K562 (cell line): ENCODE data around the gene KPTN. TPM values are rescaled to one million over a fixed set of nuclear protein-coding genes. Genes with fewer than 3 reads are reported as not detected.

Experiments used
- AFF1 ChIP-seq, 2 experiments: fragments of 450-650 bp; IDR thresholded peaks; 2 replicates each; pipeline ENCODE4 v1.6.1; 2018; ENCODE audit warnings: mild to moderate bottlenecking in 2 of 2, low read depth in 1 of 2; ENCODE audit not compliant: partially characterized antibody in 2 of 2
- ASH1L ChIP-seq: fragments of 450-650 bp; IDR thresholded peaks from 2 replicates; pipeline ENCODE4 v1.6.1; 2018; ENCODE audit warnings: borderline replicate concordance, mild to moderate bottlenecking, low read depth; ENCODE audit not compliant: partially characterized antibody
- CAMTA2 ChIP-seq: fragments of 250-450 bp; sonication (Bioruptor Pico); conservative IDR thresholded peaks from 2 replicates; pipeline ENCODE4 v1.5.1; 2022
- ELF4 ChIP-seq: fragments of 450-650 bp; formaldehyde crosslinking; IDR thresholded peaks from 2 replicates; pipeline ENCODE4 v1.4.0; 2022; ENCODE audit warnings: missing genetic modification characterization
- HEY1 ChIP-seq: fragments of 250-450 bp; sonication (Bioruptor Pico); IDR thresholded peaks from 2 replicates; pipeline ENCODE4 v1.5.0; 2020; ENCODE audit warnings: mild to moderate bottlenecking, moderate library complexity, borderline replicate concordance
- SMARCA4 ChIP-seq: fragments of 450-650 bp; IDR thresholded peaks from 2 replicates; pipeline ENCODE4 v1.6.1; 2016
- ZBTB7A ChIP-seq: IDR thresholded peaks from 2 replicates; pipeline ENCODE4 v1.6.1; 2011; ENCODE audit warnings: low read depth, mild to moderate bottlenecking, low read length, moderate library complexity, borderline replicate concordance; ENCODE audit not compliant: control insufficient read depth
- ZNF584 ChIP-seq: fragments of 200-800 bp; sonication (Bioruptor generic); IDR thresholded peaks from 2 replicates; pipeline ENCODE4 v1.6.1; 2016; ENCODE audit warnings: low read depth, mild to moderate bottlenecking, missing genetic modification characterization, missing compliant biosample characterization
- ZNF707 ChIP-seq: fragments of 250-450 bp; sonication (Bioruptor Pico); conservative IDR thresholded peaks from 2 replicates; pipeline ENCODE4 v1.8.0; 2022; ENCODE audit warnings: inconsistent platforms, mild to moderate bottlenecking, moderate library complexity
- ZNF764 ChIP-seq: fragments of 250-450 bp; sonication (Bioruptor Pico); IDR thresholded peaks from 2 replicates; pipeline ENCODE4 v1.4.0; 2020; ENCODE audit warnings: low read depth, mild to moderate bottlenecking, moderate library complexity
- polyA plus RNA-seq, 8 experiments: library from polyadenylated mRNA; depleted of rRNA in 4 of 8; stranded (reverse) in 5 of 8; unstranded in 3 of 8; fragments of >200 nt; fragmentation: Nextera tagmentation in 2 of 8; fragmentation: Illumina TruSeq in 1 of 8; extraction: Ambion mirVana in 2 of 8; extraction: Trizol in 1 of 8; gene quantifications; 2 replicates each; pipeline versions ENCODE4 v1.2.1 to v1.2.3, GENCODE V29; 2011 to 2014; ENCODE audit warnings: inconsistent platforms in 1 of 8, missing spikeins in 1 of 8
- total RNA-seq, 7 experiments: library from RNA; depleted of rRNA in 6 of 7; stranded (reverse); fragments of >200 nt in 6 of 7; fragmentation: Illumina TruSeq in 2 of 7; extraction: Trizol in 2 of 7; gene quantifications; 2 replicates each; pipeline versions ENCODE4 v1.2.1 to v1.2.3, GENCODE V29; 2011 to 2021; ENCODE audit warnings: low replicate concordance in 1 of 7
- TF ChIP-seq, protein P1 (sequence below): fragments of 250-450 bp; sonication (Bioruptor Pico); IDR thresholded peaks from 2 replicates; pipeline ENCODE4 v1.4.0; 2020; ENCODE audit warnings: borderline replicate concordance
- TF ChIP-seq, protein P2 (sequence below): fragments of 250-450 bp; sonication (Bioruptor Pico); IDR thresholded peaks from 2 replicates; pipeline ENCODE4 v1.8.0; 2021; ENCODE audit warnings: mild to moderate bottlenecking, moderate library complexity
- TF ChIP-seq, protein P3 (sequence below): fragments of 250-450 bp; sonication (Bioruptor Pico); IDR thresholded peaks from 2 replicates; pipeline ENCODE4 v1.9.0; 2021; ENCODE audit warnings: mild to moderate bottlenecking
- TF ChIP-seq, protein P4 (sequence below): sonication (generic); formaldehyde crosslinking; IDR thresholded peaks from 2 replicates; pipeline ENCODE4 v1.8.0; 2022; ENCODE audit warnings: mild to moderate bottlenecking, missing genetic modification reagents
- TF ChIP-seq, protein P5 (sequence below): fragments of 200-400 bp; formaldehyde crosslinking; IDR thresholded peaks from 2 replicates; pipeline ENCODE4 v1.6.1; 2017; ENCODE audit warnings: mild to moderate bottlenecking, low read depth, low read length, moderate library complexity

KPTN gene
- total and polyA plus RNA-seq, 9 of the 15 experiments (the other 6 are each of a cell fraction or from before 2014, with no cell fraction given), result 0.56 to 18.2 (median 8.5) TPM

DNA sequence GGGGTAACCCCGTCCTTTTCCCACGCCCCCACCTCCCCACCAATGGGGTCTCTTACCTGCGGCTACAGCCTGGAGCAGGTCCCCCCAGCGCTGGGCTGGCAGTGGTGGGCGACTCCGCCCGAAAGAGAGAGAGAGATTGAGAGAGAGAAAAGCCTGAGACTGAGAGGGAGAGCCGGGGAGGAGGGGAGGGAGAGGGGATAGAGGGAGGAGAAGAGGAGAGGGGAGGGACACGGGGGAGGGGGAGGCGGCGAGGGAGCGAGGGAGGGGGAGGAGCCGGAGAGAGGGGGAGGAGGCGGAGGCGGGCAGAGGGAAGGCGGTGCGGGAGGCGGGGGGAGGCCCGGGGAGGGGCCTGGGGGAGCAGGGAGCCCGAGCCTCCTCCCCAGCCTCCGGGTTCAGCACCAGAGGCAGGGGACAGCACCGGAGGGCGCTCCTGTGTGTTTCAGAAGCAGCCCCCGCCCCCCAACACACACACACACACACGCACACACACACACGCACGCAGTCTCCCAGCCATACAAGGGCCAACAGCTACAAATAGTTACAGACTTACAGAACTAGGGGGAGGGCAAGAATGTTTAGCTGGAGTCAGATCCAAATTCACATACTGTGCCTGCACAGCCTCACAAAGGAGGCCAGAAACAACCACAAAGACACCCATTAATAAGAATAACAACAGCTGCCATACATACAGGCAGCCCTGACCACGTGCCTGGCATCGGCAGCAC is 12.1 kb downstream of the KPTN start, which contains the start of gene SLC8A2 (continued):
- TF ChIP-seq, protein P1, sequence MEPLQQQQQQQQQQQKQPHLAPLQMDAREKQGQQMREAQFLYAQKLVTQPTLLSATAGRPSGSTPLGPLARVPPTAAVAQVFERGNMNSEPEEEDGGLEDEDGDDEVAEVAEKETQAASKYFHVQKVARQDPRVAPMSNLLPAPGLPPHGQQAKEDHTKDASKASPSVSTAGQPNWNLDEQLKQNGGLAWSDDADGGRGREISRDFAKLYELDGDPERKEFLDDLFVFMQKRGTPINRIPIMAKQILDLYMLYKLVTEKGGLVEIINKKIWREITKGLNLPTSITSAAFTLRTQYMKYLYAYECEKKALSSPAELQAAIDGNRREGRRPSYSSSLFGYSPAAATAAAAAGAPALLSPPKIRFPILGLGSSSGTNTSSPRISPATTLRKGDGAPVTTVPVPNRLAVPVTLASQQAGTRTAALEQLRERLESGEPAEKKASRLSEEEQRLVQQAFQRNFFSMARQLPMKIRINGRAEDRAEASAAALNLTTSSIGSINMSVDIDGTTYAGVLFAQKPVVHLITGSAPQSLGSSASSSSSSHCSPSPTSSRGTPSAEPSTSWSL (CRISPR knock-in tag), result no peak
- TF ChIP-seq, protein P2, sequence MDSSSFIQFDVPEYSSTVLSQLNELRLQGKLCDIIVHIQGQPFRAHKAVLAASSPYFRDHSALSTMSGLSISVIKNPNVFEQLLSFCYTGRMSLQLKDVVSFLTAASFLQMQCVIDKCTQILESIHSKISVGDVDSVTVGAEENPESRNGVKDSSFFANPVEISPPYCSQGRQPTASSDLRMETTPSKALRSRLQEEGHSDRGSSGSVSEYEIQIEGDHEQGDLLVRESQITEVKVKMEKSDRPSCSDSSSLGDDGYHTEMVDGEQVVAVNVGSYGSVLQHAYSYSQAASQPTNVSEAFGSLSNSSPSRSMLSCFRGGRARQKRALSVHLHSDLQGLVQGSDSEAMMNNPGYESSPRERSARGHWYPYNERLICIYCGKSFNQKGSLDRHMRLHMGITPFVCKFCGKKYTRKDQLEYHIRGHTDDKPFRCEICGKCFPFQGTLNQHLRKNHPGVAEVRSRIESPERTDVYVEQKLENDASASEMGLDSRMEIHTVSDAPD, result no peak
- TF ChIP-seq ASH1L (no peak), SMARCA4 (peak; percentile 71), ZNF707 (CRISPR knock-in tag) (no peak), ELF4 (CRISPR knock-in tag) (0 out of 2 replicates have a peak, but pooled peaks have one; percentile 21), ZNF764 (CRISPR knock-in tag) (no peak), CAMTA2 (no peak), ZNF584 (no peak), AFF1 (IDR thresholded peaks at IDR 0.05; ENCODE audit: low read depth in 1 of 2, partially characterized antibody in 2 of 2) (peak in 1 of 2 experiments; percentile 96), ZBTB7A (peak; percentile 85), HEY1 (no peak)
- TF ChIP-seq, protein P3, sequence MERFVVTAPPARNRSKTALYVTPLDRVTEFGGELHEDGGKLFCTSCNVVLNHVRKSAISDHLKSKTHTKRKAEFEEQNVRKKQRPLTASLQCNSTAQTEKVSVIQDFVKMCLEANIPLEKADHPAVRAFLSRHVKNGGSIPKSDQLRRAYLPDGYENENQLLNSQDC (CRISPR knock-in tag), result no peak
- TF ChIP-seq, protein P4, sequence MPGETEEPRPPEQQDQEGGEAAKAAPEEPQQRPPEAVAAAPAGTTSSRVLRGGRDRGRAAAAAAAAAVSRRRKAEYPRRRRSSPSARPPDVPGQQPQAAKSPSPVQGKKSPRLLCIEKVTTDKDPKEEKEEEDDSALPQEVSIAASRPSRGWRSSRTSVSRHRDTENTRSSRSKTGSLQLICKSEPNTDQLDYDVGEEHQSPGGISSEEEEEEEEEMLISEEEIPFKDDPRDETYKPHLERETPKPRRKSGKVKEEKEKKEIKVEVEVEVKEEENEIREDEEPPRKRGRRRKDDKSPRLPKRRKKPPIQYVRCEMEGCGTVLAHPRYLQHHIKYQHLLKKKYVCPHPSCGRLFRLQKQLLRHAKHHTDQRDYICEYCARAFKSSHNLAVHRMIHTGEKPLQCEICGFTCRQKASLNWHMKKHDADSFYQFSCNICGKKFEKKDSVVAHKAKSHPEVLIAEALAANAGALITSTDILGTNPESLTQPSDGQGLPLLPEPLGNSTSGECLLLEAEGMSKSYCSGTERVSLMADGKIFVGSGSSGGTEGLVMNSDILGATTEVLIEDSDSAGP (CRISPR knock-in tag), result no peak
- TF ChIP-seq, protein P5, sequence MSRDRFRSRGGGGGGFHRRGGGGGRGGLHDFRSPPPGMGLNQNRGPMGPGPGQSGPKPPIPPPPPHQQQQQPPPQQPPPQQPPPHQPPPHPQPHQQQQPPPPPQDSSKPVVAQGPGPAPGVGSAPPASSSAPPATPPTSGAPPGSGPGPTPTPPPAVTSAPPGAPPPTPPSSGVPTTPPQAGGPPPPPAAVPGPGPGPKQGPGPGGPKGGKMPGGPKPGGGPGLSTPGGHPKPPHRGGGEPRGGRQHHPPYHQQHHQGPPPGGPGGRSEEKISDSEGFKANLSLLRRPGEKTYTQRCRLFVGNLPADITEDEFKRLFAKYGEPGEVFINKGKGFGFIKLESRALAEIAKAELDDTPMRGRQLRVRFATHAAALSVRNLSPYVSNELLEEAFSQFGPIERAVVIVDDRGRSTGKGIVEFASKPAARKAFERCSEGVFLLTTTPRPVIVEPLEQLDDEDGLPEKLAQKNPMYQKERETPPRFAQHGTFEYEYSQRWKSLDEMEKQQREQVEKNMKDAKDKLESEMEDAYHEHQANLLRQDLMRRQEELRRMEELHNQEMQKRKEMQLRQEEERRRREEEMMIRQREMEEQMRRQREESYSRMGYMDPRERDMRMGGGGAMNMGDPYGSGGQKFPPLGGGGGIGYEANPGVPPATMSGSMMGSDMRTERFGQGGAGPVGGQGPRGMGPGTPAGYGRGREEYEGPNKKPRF, result no peak
